ENCODE results near the gene DOCK1.

DNA sequence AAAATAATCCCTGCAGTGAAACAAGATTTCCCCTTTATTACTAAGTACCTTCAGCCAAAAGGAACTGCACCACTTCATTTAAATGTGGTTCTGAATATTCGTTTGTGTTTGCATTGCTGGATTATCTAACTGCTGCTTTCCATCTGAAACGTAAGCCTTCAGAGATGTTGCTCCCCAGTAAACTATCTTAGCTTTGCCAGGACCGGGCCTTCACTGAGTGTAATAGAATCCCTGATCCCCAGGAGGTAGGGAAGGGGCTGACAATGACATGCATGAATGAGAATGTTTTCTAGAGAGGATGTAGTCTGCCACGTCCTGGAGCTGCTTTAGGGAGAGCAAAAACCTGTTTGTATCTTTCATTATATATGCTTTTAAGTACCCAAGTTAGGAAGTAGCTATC lies 310.6 kb downstream of the DOCK1 start:
- no peak for TF ChIP-seq POLR2A (IDR thresholded peaks at IDR 0.05)
- no peak for TF ChIP-seq CTCF (IDR thresholded peaks at IDR 0.05)
